Prostate gland (tissue), 1 donor: ENCODE data around the gene SLC6A6.

Experiments
- POLR2A ChIP-seq: fragments of 450-650 bp; IDR thresholded peaks from one replicate; pipeline ENCODE4 v1.6.1; 2016; ENCODE audit warnings: antibody characterized with exemption, mild to moderate bottlenecking
- POLR2AphosphoS5 ChIP-seq: sonication (generic); formaldehyde crosslinking; IDR thresholded peaks from one replicate; pipeline ENCODE4 v1.6.1; 2017; ENCODE audit warnings: antibody characterized with exemption

GRCh38 chr3:14353502-14353901 is 48.9 kb upstream of the SLC6A6 start:
- TF ChIP-seq POLR2A, result no peak
- no peak for TF ChIP-seq POLR2AphosphoS5
